AG10803 (cell line): ENCODE results near the gene ZIC1.

ENCODE experiments used
- DNase-seq: peaks from one replicate; pipeline ENCODE4 v3.0.0; 2010; ENCODE audit warnings: low read depth
- H3K4me3 ChIP-seq: 2 replicates; pipeline ENCODE4 v1.5.1; 2011; ENCODE audit warnings: mild to moderate bottlenecking, low read length, control low read depth
- CTCF ChIP-seq: conservative IDR thresholded peaks from 2 replicates; pipeline ENCODE4 v1.5.1; 2011; ENCODE audit warnings: mild to moderate bottlenecking, low read length, control low read depth, inconsistent platforms

The ZIC1 gene

GRCh38 chr3:147367676-147368075, 41.5 kb upstream of the ZIC1 start:
- H3K4me3 ChIP-seq: no peak overlapping the region
- TF ChIP-seq CTCF: no peak
- no peak for DNase-seq

GRCh38 chr3:147368151-147368550, 41.0 kb upstream of the ZIC1 start:
- TF ChIP-seq CTCF: no peak
- H3K4me3 ChIP-seq: no peak overlapping the region
- DNase-seq: no peak

- TF ChIP-seq CTCF: no peak
- DNase-seq: no peak
- H3K4me3 ChIP-seq: no peak overlapping the region
Observed at GRCh38 chr3:147368561-147369221, 40.5 kb upstream of the ZIC1 start.

GRCh38 chr3:147369231-147369630, 39.9 kb upstream of the ZIC1 start:
- no peak for TF ChIP-seq CTCF
- no peak for DNase-seq
- no peak overlapping the region for H3K4me3 ChIP-seq

GRCh38 chr3:147369661-147370123, 39.5 kb upstream of the ZIC1 start:
- TF ChIP-seq CTCF: no peak
- no peak overlapping the region for H3K4me3 ChIP-seq
- DNase-seq: no peak

- no peak overlapping the region for H3K4me3 ChIP-seq
- no peak for TF ChIP-seq CTCF
- DNase-seq: no peak
Observed at GRCh38 chr3:147370349-147370748, 38.8 kb upstream of the ZIC1 start.

- no peak overlapping the region for H3K4me3 ChIP-seq
- DNase-seq: no peak
- TF ChIP-seq CTCF: no peak
Observed at GRCh38 chr3:147371140-147371539, 38.0 kb upstream of the ZIC1 start.
